GM06990 (cell line): ENCODE data around the gene CAMTA1.

Experiments
- DNase-seq: peaks from one replicate; pipeline ENCODE4 v3.0.0-alpha.2; 2011; ENCODE audit not compliant: insufficient read length; ENCODE audit errors: extremely low read depth
- H3K27me3 ChIP-seq: replicated peaks from 2 replicates; pipeline ENCODE4 v1.6.0; 2011; ENCODE audit warnings: low read length; ENCODE audit not compliant: control insufficient read depth, insufficient read depth
- H3K36me3 ChIP-seq: 2 replicates; pipeline ENCODE4 v1.5.1; 2011; ENCODE audit warnings: low read length; ENCODE audit not compliant: control insufficient read depth, insufficient read depth
- H3K4me3 ChIP-seq: replicated peaks from 2 replicates; pipeline ENCODE4 v1.5.1; 2011; ENCODE audit warnings: low read depth, mild to moderate bottlenecking, control low read depth, low read length
- TF ChIP-seq, protein P1 (sequence below): IDR thresholded peaks from 2 replicates; pipeline ENCODE4 v1.5.1; 2011; ENCODE audit warnings: low read length, control low read depth, mild to moderate bottlenecking, inconsistent platforms; ENCODE audit not compliant: insufficient read depth, poor library complexity, severe bottlenecking

CAMTA1 gene

DNA sequence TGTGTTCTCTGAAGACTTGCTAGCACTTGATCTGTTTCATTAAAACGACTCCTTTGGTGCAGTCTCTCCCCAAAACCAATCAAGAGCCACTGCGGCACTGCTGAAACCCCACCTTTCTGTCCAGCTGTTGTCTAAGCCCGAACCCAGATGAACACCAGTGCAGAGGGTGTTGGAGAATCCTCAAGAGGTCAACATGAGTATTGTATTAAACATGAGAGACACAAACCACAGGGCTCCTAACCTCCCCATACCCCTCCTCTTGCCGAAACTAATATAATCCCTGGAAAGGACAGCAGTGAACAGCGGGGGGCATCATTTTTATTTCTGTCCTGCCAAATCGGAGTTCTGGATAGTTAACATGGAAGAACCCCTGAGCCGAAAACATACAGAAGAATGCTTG lies 333.9 kb downstream of the CAMTA1 start:
- H3K27me3 ChIP-seq, result no peaks in the 10 kb centered on the region; the same call in 1 of the 2 replicates
- H3K36me3 ChIP-seq, result no peaks in the 10 kb centered on the region
- TF ChIP-seq, protein P1, sequence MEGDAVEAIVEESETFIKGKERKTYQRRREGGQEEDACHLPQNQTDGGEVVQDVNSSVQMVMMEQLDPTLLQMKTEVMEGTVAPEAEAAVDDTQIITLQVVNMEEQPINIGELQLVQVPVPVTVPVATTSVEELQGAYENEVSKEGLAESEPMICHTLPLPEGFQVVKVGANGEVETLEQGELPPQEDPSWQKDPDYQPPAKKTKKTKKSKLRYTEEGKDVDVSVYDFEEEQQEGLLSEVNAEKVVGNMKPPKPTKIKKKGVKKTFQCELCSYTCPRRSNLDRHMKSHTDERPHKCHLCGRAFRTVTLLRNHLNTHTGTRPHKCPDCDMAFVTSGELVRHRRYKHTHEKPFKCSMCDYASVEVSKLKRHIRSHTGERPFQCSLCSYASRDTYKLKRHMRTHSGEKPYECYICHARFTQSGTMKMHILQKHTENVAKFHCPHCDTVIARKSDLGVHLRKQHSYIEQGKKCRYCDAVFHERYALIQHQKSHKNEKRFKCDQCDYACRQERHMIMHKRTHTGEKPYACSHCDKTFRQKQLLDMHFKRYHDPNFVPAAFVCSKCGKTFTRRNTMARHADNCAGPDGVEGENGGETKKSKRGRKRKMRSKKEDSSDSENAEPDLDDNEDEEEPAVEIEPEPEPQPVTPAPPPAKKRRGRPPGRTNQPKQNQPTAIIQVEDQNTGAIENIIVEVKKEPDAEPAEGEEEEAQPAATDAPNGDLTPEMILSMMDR, result no peak
- no peak for DNase-seq
- no peak overlapping the region for H3K4me3 ChIP-seq

DNA sequence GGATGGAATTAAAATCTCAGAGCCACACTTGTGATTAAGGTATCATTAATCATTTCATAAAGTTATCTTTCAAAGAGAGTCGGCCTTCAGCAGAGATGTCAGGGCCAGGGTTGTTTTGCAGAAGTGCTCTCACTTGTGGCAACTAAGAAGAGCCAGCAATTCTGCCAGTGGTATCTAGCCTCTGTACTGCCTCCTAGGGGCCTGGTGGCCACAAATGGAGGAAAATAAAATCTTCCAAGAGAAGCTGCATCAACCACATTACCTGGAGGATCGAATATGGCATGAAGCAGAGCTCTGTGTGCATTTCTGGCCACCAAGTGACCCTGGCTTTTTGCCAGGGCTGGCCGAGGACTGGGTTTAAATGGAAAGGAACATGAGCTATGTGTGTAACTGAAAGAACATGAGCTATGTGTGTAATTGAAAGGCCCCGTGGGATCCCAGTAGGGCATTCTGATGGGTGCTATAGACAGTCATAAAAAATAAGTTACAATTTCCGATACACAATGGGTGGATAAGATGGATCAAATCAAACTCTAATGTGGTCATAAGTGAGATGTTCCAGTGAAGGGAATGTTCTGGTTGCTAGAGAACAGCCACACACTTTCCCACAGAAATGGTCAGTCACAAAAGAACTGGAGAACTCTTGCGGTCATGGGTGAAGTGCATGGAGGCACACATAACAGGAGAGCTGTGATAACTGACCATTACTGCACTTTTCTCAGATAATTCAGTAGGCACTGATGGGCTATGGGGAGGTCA lies 335.8 kb downstream of the CAMTA1 start:
- H3K4me3 ChIP-seq, result no peak overlapping the region
- TF ChIP-seq, protein P1, result peak; percentile 45
- H3K36me3 ChIP-seq, result no peaks in the 10 kb centered on the region
- no peaks in the 10 kb centered on the region; the same call in none of the 2 replicates for H3K27me3 ChIP-seq
- no peak for DNase-seq

DNA sequence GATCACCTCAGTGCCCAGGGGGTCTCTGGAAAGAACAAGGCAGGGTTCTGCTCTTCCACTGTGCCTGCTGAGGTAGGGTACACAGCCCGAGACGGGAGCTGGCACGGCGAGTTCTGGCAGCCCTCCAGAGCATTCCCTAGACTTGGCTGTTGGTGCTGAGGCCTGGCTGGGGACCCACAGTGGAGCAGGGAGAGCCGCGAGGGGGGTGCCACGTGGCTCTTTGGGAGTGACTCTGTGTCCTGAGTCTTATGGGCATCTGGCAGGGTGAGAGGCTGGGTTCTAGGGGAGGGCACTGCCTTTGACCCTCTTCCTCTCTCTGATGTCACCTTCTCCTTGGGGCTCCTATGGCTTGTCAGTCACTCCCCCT lies 336.4 kb downstream of the CAMTA1 start:
- no peaks in the 10 kb centered on the region for H3K36me3 ChIP-seq
- TF ChIP-seq, protein P1, result no peak
- no peak for DNase-seq
- no peaks in the 10 kb centered on the region; the same call in none of the 2 replicates for H3K27me3 ChIP-seq
- H3K4me3 ChIP-seq, result no peak overlapping the region

DNA sequence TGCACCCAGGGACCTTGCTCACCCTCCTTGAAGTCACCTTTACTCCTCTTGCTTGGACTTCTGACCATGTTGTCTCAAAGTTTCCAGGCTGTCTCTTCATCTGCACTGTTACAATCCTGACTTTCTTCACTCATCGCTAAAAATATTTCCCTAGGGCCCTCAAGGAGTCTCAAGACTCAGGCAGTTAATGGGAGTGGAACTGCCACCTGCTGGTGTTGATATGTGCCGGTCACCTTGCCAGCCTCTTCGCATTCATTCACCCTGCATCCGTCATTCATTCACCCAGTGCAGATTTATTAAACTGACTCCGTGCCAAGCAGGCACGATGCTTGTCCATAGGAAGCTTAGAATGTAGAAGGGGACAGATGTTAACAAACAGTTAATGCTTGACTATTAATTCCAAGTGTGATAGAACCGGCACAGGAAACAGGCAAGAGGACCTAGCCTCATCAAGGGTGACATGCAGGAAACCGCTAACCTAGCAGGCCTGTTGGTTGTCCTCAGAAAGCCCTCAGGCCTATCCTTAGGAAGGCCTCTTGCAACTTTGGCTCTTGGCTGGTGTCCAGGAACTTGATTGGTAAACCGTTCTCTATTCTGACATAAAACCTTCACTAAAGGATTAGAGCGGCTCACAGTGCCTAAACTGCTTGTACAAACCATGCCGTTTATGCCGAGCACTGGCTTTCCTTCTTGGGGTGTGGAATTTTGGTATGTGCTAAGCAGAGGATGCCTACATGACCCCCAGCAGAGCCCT lies 342.2 kb downstream of the CAMTA1 start:
- H3K4me3 ChIP-seq, result no peak overlapping the region
- no peak for DNase-seq
- no peaks in the 10 kb centered on the region; the same call in none of the 2 replicates for H3K27me3 ChIP-seq
- H3K36me3 ChIP-seq, result no peaks in the 10 kb centered on the region
- TF ChIP-seq, protein P1, result no peak

DNA sequence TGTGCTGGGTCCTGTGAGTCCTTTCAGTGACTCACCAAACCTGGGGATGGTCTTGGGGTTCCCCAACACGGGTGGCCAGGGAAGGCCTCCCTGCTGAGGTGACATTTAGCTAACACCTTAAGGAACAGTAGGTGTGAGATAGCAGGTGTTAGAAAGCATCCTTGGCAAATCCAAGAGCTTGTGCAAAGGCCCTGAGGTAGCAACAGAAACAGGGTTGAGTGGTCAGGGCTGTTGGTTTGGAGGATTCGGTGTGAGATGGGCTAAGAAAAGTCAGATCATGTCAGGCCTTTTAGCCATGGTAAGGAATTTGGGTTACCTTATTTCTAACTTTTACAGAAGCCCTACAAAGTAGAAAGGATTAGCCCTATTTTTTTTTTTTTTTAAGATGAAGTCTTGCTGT lies 343.0 kb downstream of the CAMTA1 start:
- Histone ChIP-seq H3K4me3 (no peak overlapping the region), H3K27me3 (no peaks in the 10 kb centered on the region; the same call in none of the 2 replicates), H3K36me3 (no peaks in the 10 kb centered on the region)
- TF ChIP-seq, protein P1, result no peak
- DNase-seq, result no peak
